ENCODE data around the gene ZNF629. TPM values are rescaled to one million over a fixed set of nuclear protein-coding genes. Genes with fewer than 3 reads are reported as not detected.

The ZNF629 gene
- total RNA-seq, 4 donors from 2014 or later, result 9.1 to 12.7 (median 10.3) TPM

DNA sequence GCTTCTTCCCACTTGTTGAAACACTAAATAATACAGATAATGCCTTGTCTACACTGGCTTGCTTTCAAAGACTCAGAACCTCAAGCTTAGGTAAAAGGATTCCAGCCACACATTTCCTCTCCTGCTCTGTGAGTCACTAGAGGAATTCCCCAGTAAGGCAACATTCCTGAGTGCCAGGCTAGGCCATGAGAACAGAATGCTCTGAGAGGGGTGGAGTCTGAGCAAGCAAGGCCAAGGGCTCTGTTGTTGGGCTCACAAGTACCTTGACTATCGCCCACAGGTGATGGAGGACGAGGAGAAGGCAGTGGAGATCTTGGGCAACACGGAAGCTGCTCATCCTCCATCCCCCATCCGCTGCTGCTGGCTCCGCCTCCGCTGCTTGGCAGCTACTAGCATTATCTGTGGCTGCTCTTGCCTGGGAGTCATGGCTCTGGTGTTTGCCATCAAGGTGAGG is 45.5 kb downstream of the ZNF629 start:
- no peaks in the 10 kb centered on the region for H3K27me3 ChIP-seq
- peak overlapping the region; percentile 9 to 65 (median 40) for H3K27ac ChIP-seq
- in situ Hi-C loops (cut with MboI; ENCODE audit: low sequenced_read_pairs in 4 of 4), result no loop called here

GRCh38 chr16:30740364-30741251 is 46.4 kb downstream of the ZNF629 start:
- DNase-seq (peak; percentile 69 to 89), ATAC-seq (peak; percentile 70 to 86)
- Histone ChIP-seq H3K4me3 (no peak overlapping the region), H3K27ac (peak overlapping the region; percentile 27 to 74 (median 67)), H3K27me3 (no peaks in the 10 kb centered on the region), H3K4me1 (peaks cover 12 to 15% of the 10 kb centered on the region in 2 donors), H3K36me3 (peaks cover 6 to 55% of the 10 kb centered on the region in 2 donors), H3K9me3 (no peaks in the 10 kb centered on the region)
- in situ Hi-C loops (cut with MboI; ENCODE audit: low sequenced_read_pairs in 4 of 4) (no loop called here), intact Hi-C loops (cut with DNase I; ENCODE audit: low total_unique reads) (no loop called here)
- TF ChIP-seq, protein P1, sequence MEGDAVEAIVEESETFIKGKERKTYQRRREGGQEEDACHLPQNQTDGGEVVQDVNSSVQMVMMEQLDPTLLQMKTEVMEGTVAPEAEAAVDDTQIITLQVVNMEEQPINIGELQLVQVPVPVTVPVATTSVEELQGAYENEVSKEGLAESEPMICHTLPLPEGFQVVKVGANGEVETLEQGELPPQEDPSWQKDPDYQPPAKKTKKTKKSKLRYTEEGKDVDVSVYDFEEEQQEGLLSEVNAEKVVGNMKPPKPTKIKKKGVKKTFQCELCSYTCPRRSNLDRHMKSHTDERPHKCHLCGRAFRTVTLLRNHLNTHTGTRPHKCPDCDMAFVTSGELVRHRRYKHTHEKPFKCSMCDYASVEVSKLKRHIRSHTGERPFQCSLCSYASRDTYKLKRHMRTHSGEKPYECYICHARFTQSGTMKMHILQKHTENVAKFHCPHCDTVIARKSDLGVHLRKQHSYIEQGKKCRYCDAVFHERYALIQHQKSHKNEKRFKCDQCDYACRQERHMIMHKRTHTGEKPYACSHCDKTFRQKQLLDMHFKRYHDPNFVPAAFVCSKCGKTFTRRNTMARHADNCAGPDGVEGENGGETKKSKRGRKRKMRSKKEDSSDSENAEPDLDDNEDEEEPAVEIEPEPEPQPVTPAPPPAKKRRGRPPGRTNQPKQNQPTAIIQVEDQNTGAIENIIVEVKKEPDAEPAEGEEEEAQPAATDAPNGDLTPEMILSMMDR (IDR thresholded peaks at IDR 0.05 in 4 of 5, conservative IDR thresholded peaks at IDR 0.05 in 1 of 5), result no peak
- TF ChIP-seq POLR2A (IDR thresholded peaks at IDR 0.05), result no peak

More for the DNA sequence above, 45.5 kb downstream of the ZNF629 start:
- H3K4me1 ChIP-seq, result peaks cover 12 to 15% of the 10 kb centered on the region in 2 donors
- intact Hi-C loops (cut with DNase I; ENCODE audit: low total_unique reads), result no loop called here
- DNase-seq, result no peak
- no peak for ATAC-seq
- peaks cover 3 to 46% of the 10 kb centered on the region in 2 donors for H3K36me3 ChIP-seq
- H3K9me3 ChIP-seq, result no peaks in the 10 kb centered on the region
- no peak overlapping the region for H3K4me3 ChIP-seq
- TF ChIP-seq POLR2A (IDR thresholded peaks at IDR 0.05), result no peak
- TF ChIP-seq, protein P1 (IDR thresholded peaks at IDR 0.05 in 4 of 5, conservative IDR thresholded peaks at IDR 0.05 in 1 of 5), result no peak

GRCh38 chr16:30738984-30739951 is 47.7 kb downstream of the ZNF629 start:
- peak overlapping the region in 3 of 4 donors; percentile 65 to 74 (median 69) for H3K27ac ChIP-seq
- in situ Hi-C loops (cut with MboI; ENCODE audit: low sequenced_read_pairs in 4 of 4), result no loop called here
- no peaks in the 10 kb centered on the region for H3K9me3 ChIP-seq
- DNase-seq (no peak), ATAC-seq (no peak)
- no peaks in the 10 kb centered on the region for H3K27me3 ChIP-seq
- intact Hi-C loops (cut with DNase I; ENCODE audit: low total_unique reads), result no loop called here
- peaks cover 12 to 15% of the 10 kb centered on the region in 2 donors for H3K4me1 ChIP-seq
- no peak overlapping the region for H3K4me3 ChIP-seq
- H3K36me3 ChIP-seq, result peaks cover 9 to 66% of the 10 kb centered on the region in 2 donors
- TF ChIP-seq, protein P1 (IDR thresholded peaks at IDR 0.05 in 4 of 5, conservative IDR thresholded peaks at IDR 0.05 in 1 of 5), result no peak
- TF ChIP-seq POLR2A (IDR thresholded peaks at IDR 0.05), result no peak

- H3K4me3 ChIP-seq, result no peak overlapping the region
- in situ Hi-C loops (cut with MboI; ENCODE audit: low sequenced_read_pairs in 4 of 4), result no loop called here
- DNase-seq (no peak), ATAC-seq (no peak)
- TF ChIP-seq, protein P1 (IDR thresholded peaks at IDR 0.05 in 4 of 5, conservative IDR thresholded peaks at IDR 0.05 in 1 of 5), result no peak
- no peak for TF ChIP-seq POLR2A (IDR thresholded peaks at IDR 0.05)
- H3K36me3 ChIP-seq, result peaks cover 9 to 72% of the 10 kb centered on the region in 2 donors
- H3K27me3 ChIP-seq, result no peaks in the 10 kb centered on the region
- no peaks in the 10 kb centered on the region for H3K9me3 ChIP-seq
- peaks cover 12 to 15% of the 10 kb centered on the region in 2 donors for H3K4me1 ChIP-seq
- intact Hi-C loops (cut with DNase I; ENCODE audit: low total_unique reads), result no loop called here
- H3K27ac ChIP-seq, result no peak overlapping the region
These were observed 49.0 kb downstream of the ZNF629 start for GRCh38 chr16:30737794-30738648.

All from gastrocnemius medialis (tissue), 4 donors.